Measurements from ENCODE around the gene VWA8. TPM values are rescaled to one million over a fixed set of nuclear protein-coding genes. Genes with fewer than 3 reads are reported as not detected.

Gene VWA8
- total RNA-seq, 3 donors from 2014 or later = 18.4 to 43.5 (median 34.7) TPM

DNA sequence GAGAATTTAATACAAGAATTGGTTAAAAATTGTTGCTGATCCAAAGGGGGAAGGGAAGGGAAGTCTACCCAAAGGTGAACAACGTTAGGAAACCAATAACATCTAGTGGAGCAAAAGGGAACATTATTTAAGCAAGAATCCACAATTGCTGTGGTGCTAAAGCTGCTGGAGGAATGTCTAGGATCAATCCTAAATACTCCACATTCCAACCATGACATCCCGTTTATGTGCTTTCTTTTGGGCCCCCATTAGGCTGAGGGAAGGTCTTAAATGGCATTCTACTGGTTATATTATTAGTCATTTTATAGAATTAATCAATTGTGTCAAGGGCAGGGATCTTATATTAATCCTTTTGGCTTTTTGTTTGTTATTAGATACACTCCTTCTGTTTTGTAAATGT, 39.9 kb upstream of the VWA8 start:
- no peak overlapping the region for H3K4me3 ChIP-seq
- H3K27me3 ChIP-seq = no peaks in the 10 kb centered on the region
- H3K4me1 ChIP-seq = no peaks in the 10 kb centered on the region
- no peaks in the 10 kb centered on the region for H3K36me3 ChIP-seq
- intact Hi-C loops (cut with DNase I; ENCODE audit: low total_unique reads) = no loop called here
- H3K9me3 ChIP-seq = no peaks in the 10 kb centered on the region
- DNase-seq (ENCODE audit: low spot score in 2 of 2) = no peak
- H3K27ac ChIP-seq = no peak overlapping the region
- no peak for TF ChIP-seq POLR2A (IDR thresholded peaks at IDR 0.05)
- TF ChIP-seq, protein P1, sequence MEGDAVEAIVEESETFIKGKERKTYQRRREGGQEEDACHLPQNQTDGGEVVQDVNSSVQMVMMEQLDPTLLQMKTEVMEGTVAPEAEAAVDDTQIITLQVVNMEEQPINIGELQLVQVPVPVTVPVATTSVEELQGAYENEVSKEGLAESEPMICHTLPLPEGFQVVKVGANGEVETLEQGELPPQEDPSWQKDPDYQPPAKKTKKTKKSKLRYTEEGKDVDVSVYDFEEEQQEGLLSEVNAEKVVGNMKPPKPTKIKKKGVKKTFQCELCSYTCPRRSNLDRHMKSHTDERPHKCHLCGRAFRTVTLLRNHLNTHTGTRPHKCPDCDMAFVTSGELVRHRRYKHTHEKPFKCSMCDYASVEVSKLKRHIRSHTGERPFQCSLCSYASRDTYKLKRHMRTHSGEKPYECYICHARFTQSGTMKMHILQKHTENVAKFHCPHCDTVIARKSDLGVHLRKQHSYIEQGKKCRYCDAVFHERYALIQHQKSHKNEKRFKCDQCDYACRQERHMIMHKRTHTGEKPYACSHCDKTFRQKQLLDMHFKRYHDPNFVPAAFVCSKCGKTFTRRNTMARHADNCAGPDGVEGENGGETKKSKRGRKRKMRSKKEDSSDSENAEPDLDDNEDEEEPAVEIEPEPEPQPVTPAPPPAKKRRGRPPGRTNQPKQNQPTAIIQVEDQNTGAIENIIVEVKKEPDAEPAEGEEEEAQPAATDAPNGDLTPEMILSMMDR (IDR thresholded peaks at IDR 0.05) = no peak
- TF ChIP-seq POLR2AphosphoS5 (IDR thresholded peaks at IDR 0.05) = no peak

GRCh38 chr13:41997396-41997795, 36.5 kb upstream of the VWA8 start:
- no peak overlapping the region for H3K27ac ChIP-seq
- no peak overlapping the region for H3K4me3 ChIP-seq
- H3K27me3 ChIP-seq = no peaks in the 10 kb centered on the region
- intact Hi-C loops (cut with DNase I; ENCODE audit: low total_unique reads) = no loop called here
- TF ChIP-seq POLR2AphosphoS5 (IDR thresholded peaks at IDR 0.05) (no peak), POLR2A (IDR thresholded peaks at IDR 0.05) (no peak)
- TF ChIP-seq, protein P1 (IDR thresholded peaks at IDR 0.05) = no peak
- no peaks in the 10 kb centered on the region for H3K9me3 ChIP-seq
- H3K4me1 ChIP-seq = no peaks in the 10 kb centered on the region
- DNase-seq (ENCODE audit: low spot score in 2 of 2) = no peak
- no peaks in the 10 kb centered on the region for H3K36me3 ChIP-seq

DNA sequence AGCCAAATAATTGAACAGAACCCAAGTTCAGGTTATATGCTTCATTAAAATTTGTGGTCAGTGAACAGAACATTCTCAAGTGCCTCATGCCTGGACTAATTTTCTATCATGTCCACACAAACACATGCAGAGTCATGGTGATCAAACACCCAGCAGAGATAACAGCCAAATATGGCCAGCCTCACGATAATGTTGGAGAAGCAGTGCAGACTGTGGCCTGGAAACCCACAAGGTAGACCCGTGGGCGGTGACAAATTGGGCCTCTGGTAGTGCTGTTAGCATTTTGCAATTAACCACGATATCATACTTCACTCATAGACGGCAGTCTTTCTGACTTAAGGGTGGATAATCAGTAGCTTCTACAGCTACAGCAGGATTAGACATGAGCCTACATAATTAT, 35.0 kb upstream of the VWA8 start:
- H3K36me3 ChIP-seq = no peaks in the 10 kb centered on the region
- no peak overlapping the region for H3K4me3 ChIP-seq
- intact Hi-C loops (cut with DNase I; ENCODE audit: low total_unique reads) = no loop called here
- no peak for DNase-seq (ENCODE audit: low spot score in 2 of 2)
- H3K27ac ChIP-seq = no peak overlapping the region
- TF ChIP-seq, protein P1 (IDR thresholded peaks at IDR 0.05) = no peak
- no peak for TF ChIP-seq POLR2AphosphoS5 (IDR thresholded peaks at IDR 0.05)
- TF ChIP-seq POLR2A (IDR thresholded peaks at IDR 0.05) = no peak
- no peaks in the 10 kb centered on the region for H3K4me1 ChIP-seq
- no peaks in the 10 kb centered on the region for H3K27me3 ChIP-seq
- H3K9me3 ChIP-seq = no peaks in the 10 kb centered on the region

- no peaks in the 10 kb centered on the region for H3K27me3 ChIP-seq
- H3K27ac ChIP-seq = no peak overlapping the region
- no peaks in the 10 kb centered on the region for H3K9me3 ChIP-seq
- H3K4me1 ChIP-seq = no peaks in the 10 kb centered on the region
- TF ChIP-seq, protein P1 (IDR thresholded peaks at IDR 0.05) = no peak
- no peak for TF ChIP-seq POLR2A (IDR thresholded peaks at IDR 0.05)
- no peak for TF ChIP-seq POLR2AphosphoS5 (IDR thresholded peaks at IDR 0.05)
- H3K36me3 ChIP-seq = no peaks in the 10 kb centered on the region
- DNase-seq (ENCODE audit: low spot score in 2 of 2) = no peak
- intact Hi-C loops (cut with DNase I; ENCODE audit: low total_unique reads) = no loop called here
- H3K4me3 ChIP-seq = no peak overlapping the region
Observed at GRCh38 chr13:41995336-41995735, 34.4 kb upstream of the VWA8 start.

GRCh38 chr13:41994696-41995095, 33.8 kb upstream of the VWA8 start:
- no peak for DNase-seq (ENCODE audit: low spot score in 2 of 2)
- Histone ChIP-seq H3K9me3 (no peaks in the 10 kb centered on the region), H3K27ac (no peak overlapping the region), H3K4me1 (no peaks in the 10 kb centered on the region), H3K36me3 (no peaks in the 10 kb centered on the region), H3K27me3 (no peaks in the 10 kb centered on the region), H3K4me3 (no peak overlapping the region)
- TF ChIP-seq POLR2AphosphoS5 (IDR thresholded peaks at IDR 0.05) (no peak), POLR2A (IDR thresholded peaks at IDR 0.05) (no peak)
- TF ChIP-seq, protein P1 (IDR thresholded peaks at IDR 0.05) = no peak
- intact Hi-C loops (cut with DNase I; ENCODE audit: low total_unique reads) = no loop called here

Measured in breast epithelium (tissue), 4 donors.